Left ventricle myocardium inferior (tissue), 1 donor: Measurements from ENCODE around the gene NDOR1. TPM values are rescaled to one million over a fixed set of nuclear protein-coding genes. Genes with fewer than 3 reads are reported as not detected.
A peak's percentile ranks its signal among the peaks of the same experiment; 100 is the strongest.

Source experiments
- DNase-seq: peaks from one replicate; pipeline ENCODE4 v3.0.0-alpha.2; 2020
- H3K27ac ChIP-seq: fragments of 200-600 bp; replicated peaks from 2 replicates; pipeline ENCODE4 v1.8.0; 2021
- H3K27me3 ChIP-seq: fragments of 200-600 bp; 2 replicates; pipeline ENCODE4 v1.8.0; 2021; ENCODE audit warnings: low read depth
- H3K36me3 ChIP-seq: fragments of 200-600 bp; 2 replicates; pipeline ENCODE4 v1.8.0; 2021
- H3K4me1 ChIP-seq: fragments of 200-600 bp; 2 replicates; pipeline ENCODE4 v1.8.0; 2021
- H3K4me3 ChIP-seq: fragments of 200-600 bp; 2 replicates; pipeline ENCODE4 v1.8.0; 2021; ENCODE audit warnings: mild to moderate bottlenecking, moderate library complexity
- H3K9me3 ChIP-seq: fragments of 200-600 bp; replicated peaks from 2 replicates; pipeline ENCODE4 v1.8.0; 2021
- CTCF ChIP-seq: fragments of 200-600 bp; IDR thresholded peaks from 2 replicates; pipeline ENCODE4 v1.8.0; 2021; ENCODE audit warnings: antibody characterized with exemption, mild to moderate bottlenecking, borderline replicate concordance
- intact Hi-C: fragments of 100-400 bp; cut with micrococcal nuclease; formaldehyde crosslinking; loops from one replicate; pipeline ENCODE4 v1.11.0; 2022
- total RNA-seq: library from RNA; stranded (reverse); fragmentation: NEBNext Ultra II Directional; extraction: Animal tissue kit (Norgen Biotek cat#: 25700); gene quantifications from one replicate; pipeline ENCODE4 v1.2.1, GENCODE V29; 2021
- donor health status: DM: no; HTN: yes; CAD: no; lungs with severe emphysema.

NDOR1 gene
- total RNA-seq, 1 donor from 2014 or later: 6.5 TPM

- Histone ChIP-seq H3K4me1 (peaks cover 32% of the 10 kb centered on the region), H3K27me3 (peaks cover 67% of the 10 kb centered on the region)
- intact Hi-C loops: no loop called here
Measured at GRCh38 chr9:137169896-137170358, 35.6 kb upstream of the NDOR1 start, which contains the start of gene LRRC26. Gene LRRC26 (minus strand): TSS chr9:137170051. CDS start chr9:137169943, 108 bp downstream.

GRCh38 chr9:137170486-137171148 is 34.9 kb upstream of the NDOR1 start:
- Histone ChIP-seq H3K27ac (no peak overlapping the region), H3K27me3 (peaks cover 60% of the 10 kb centered on the region), H3K4me1 (peaks cover 32% of the 10 kb centered on the region), H3K4me3 (no peak overlapping the region), H3K36me3 (no peaks in the 10 kb centered on the region), H3K9me3 (no peaks in the 10 kb centered on the region)
- no peak for TF ChIP-seq CTCF
- DNase-seq: no peak
- intact Hi-C loops: no loop called here

More at GRCh38 chr9:137169896-137170358, 35.6 kb upstream of the NDOR1 start, which contains the start of gene LRRC26:
- Histone ChIP-seq H3K4me3 (peak within 1 kb of the TSS; percentile 64), H3K9me3 (no peaks in the 10 kb centered on the region), H3K27ac (no peak within 1 kb of the TSS), H3K36me3 (no peaks in the 10 kb centered on the region)
- TF ChIP-seq CTCF: no peak
- DNase-seq: no peak

GRCh38 chr9:137171149-137171900 is 34.2 kb upstream of the NDOR1 start:
- TF ChIP-seq CTCF: no peak
- Histone ChIP-seq H3K27ac (no peak overlapping the region), H3K4me1 (peaks cover 32% of the 10 kb centered on the region), H3K9me3 (no peaks in the 10 kb centered on the region), H3K27me3 (peaks cover 53% of the 10 kb centered on the region), H3K4me3 (no peak overlapping the region), H3K36me3 (no peaks in the 10 kb centered on the region)
- no peak for DNase-seq
- intact Hi-C loops: no loop called here

DNA sequence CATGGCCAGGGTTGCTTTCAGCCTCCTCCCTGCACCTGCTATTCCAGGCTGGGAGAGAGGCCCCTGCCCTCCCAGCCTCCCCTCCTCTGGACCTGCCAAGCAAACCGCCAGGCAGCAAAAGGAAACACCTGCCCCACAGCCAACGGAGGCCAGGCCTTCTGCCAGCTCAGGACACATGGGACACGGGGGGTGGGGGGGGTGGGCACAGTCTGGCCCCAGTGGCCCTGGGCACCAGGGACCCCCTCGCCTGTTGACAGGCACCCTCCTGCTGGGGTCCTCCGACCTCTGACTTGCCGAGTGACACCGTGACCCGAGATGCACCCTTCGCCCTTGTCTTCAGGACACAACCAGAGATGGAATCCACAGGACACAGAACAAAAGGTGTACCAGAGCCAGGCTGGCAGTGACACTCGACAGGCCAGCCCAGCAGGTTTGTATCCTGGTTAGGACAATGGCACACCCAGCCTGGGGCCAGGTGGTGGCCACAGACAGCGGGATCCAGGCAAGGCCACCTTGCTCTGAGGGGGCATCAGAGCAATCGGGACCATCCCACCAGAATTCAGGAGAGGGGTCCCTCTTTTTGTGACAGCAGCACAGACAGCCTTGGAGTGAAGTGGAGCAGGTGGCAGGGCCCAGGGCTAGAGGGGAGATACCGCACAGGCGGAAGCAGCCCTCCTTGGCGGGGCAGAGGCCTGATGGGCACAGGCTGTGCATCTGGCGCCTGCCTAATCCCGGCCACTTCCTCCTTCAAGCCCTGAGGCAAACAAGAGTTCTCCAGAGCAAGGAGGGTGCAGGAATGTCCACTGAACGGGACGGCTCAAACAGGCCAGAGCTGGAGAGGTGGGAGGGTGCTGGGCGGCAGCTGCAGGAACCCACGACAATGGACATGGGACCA is 32.4 kb upstream of the NDOR1 start:
- intact Hi-C loops: no loop called here
- no peaks in the 10 kb centered on the region for H3K9me3 ChIP-seq
- H3K27ac ChIP-seq: no peak overlapping the region
- DNase-seq: no peak
- no peak overlapping the region for H3K4me3 ChIP-seq
- TF ChIP-seq CTCF: no peak
- H3K27me3 ChIP-seq: peaks cover 35% of the 10 kb centered on the region
- H3K4me1 ChIP-seq: peaks cover 19% of the 10 kb centered on the region
- H3K36me3 ChIP-seq: peaks cover under 1% of the 10 kb centered on the region
